Keratinocyte (primary cell): ENCODE measurements around the gene CHID1. TPM values are rescaled to one million over a fixed set of nuclear protein-coding genes. Genes with fewer than 3 reads are reported as not detected.

ENCODE experiments used
- DNase-seq: peaks from one replicate; pipeline ENCODE4 v3.0.0-alpha.2; 2011; ENCODE audit warnings: low read depth, missing footprints, low spot score
- FAIRE-seq: peaks from 2 replicates; lab custom pipeline; 2011; peaks lifted over from hg19 to GRCh38; lab: Jason Lieb, UNC
- H2AFZ ChIP-seq: 2 replicates; pipeline ENCODE4 v1.6.0; 2012; ENCODE audit warnings: low read length, control low read depth, inconsistent platforms; ENCODE audit not compliant: control insufficient read depth
- H3K27ac ChIP-seq: 2 replicates; pipeline ENCODE4 v1.5.1; 2011; ENCODE audit warnings: low read length; ENCODE audit not compliant: control insufficient read depth, insufficient read depth
- H3K27me3 ChIP-seq: 3 replicates; pipeline ENCODE4 v1.6.0; 2011; ENCODE audit warnings: low read length; ENCODE audit not compliant: control insufficient read depth, insufficient read depth; ENCODE audit errors: extremely low read depth
- H3K36me3 ChIP-seq, 2 experiments: 2 replicates in 1 of 2; 3 replicates in 1 of 2; pipeline ENCODE4 v1.5.1; 2011; ENCODE audit warnings: low read length in 2 of 2, mild to moderate bottlenecking in 1 of 2; ENCODE audit not compliant: control insufficient read depth in 2 of 2, insufficient read depth in 2 of 2; ENCODE audit errors: extremely low read depth in 1 of 2
- H3K4me1 ChIP-seq: 3 replicates; pipeline ENCODE4 v1.5.1; 2011; ENCODE audit warnings: low read length; ENCODE audit not compliant: control insufficient read depth, insufficient read depth; ENCODE audit errors: extremely low read depth
- H3K4me2 ChIP-seq: 3 replicates; pipeline ENCODE4 v1.6.0; 2011; ENCODE audit warnings: low read depth, low read length; ENCODE audit not compliant: control insufficient read depth, insufficient read depth; ENCODE audit errors: extremely low read depth
- H3K4me3 ChIP-seq, 3 experiments: fragments of 200-600 bp in 1 of 3; sonication (generic) in 1 of 3; 2 replicates in 2 of 3; 3 replicates in 1 of 3; pipeline ENCODE4 v1.5.1; 2011 to 2016; ENCODE audit warnings: low read length in 3 of 3, mild to moderate bottlenecking in 3 of 3, control low read depth in 2 of 3, inconsistent platforms in 1 of 3, low read depth in 1 of 3, mixed read lengths in 1 of 3, mixed run types in 1 of 3, moderate library complexity in 1 of 3; ENCODE audit not compliant: control insufficient read depth in 2 of 3, insufficient read depth in 2 of 3; ENCODE audit errors: extremely low read depth in 1 of 3
- H3K79me2 ChIP-seq: 2 replicates; pipeline ENCODE4 v1.6.0; 2012; ENCODE audit warnings: low read length; ENCODE audit not compliant: control insufficient read depth, insufficient read depth
- H3K9ac ChIP-seq: 3 replicates; pipeline ENCODE4 v1.6.0; 2011; ENCODE audit warnings: low read length; ENCODE audit not compliant: control insufficient read depth, insufficient read depth; ENCODE audit errors: extremely low read depth
- H3K9me1 ChIP-seq: 3 replicates; pipeline ENCODE4 v1.6.0; 2011; ENCODE audit warnings: low read length; ENCODE audit not compliant: control insufficient read depth, insufficient read depth; ENCODE audit errors: extremely low read depth
- H3K9me3 ChIP-seq: 2 replicates; pipeline ENCODE4 v1.5.1; 2012; ENCODE audit warnings: low read depth, low read length; ENCODE audit not compliant: control insufficient read depth
- H4K20me1 ChIP-seq: 3 replicates; pipeline ENCODE4 v1.6.0; 2011; ENCODE audit warnings: low read length; ENCODE audit not compliant: control insufficient read depth, insufficient read depth; ENCODE audit errors: extremely low read depth
- EZH2 ChIP-seq: IDR thresholded peaks from one replicate; pipeline ENCODE4 v1.6.1; 2012; ENCODE audit warnings: inconsistent platforms, mild to moderate bottlenecking, low read length, moderate library complexity
- dilution Hi-C: fragments of 300-500 bp; cut with MboI; formaldehyde crosslinking; loops from one replicate; pipeline ENCODE4 v1.7.0; 2020; ENCODE audit warnings: low sequenced_read_pairs; ENCODE audit not compliant: extremely low pct_ligation_motif_present
- polyA plus RNA-seq, 5 experiments: library from polyadenylated mRNA; depleted of rRNA in 3 of 5; stranded (reverse) in 3 of 5; stranded (forward) in 1 of 5; unstranded in 1 of 5; fragments of >200 nt; gene quantifications; 1 replicate in 1 of 5; 2 replicates in 3 of 5; 3 replicates in 1 of 5; pipeline versions ENCODE4 v1.2.1 to v1.2.3, GENCODE V29; 2011 to 2012; ENCODE audit warnings: missing spikeins in 2 of 5, low read depth in 1 of 5, low replicate concordance in 1 of 5
- TF ChIP-seq, protein P1 (sequence below), 3 experiments: IDR thresholded peaks in 1 of 3; conservative IDR thresholded peaks in 1 of 3; optimal IDR thresholded peaks in 1 of 3; 2 replicates in 2 of 3; 3 replicates in 1 of 3; pipeline versions ENCODE3 to v1.5.1; 2011; ENCODE audit warnings: low read length in 3 of 3, mild to moderate bottlenecking in 3 of 3, moderate library complexity in 2 of 3, control low read depth in 1 of 3, inconsistent platforms in 1 of 3; ENCODE audit not compliant: insufficient read depth in 2 of 3; ENCODE audit errors: extremely low read depth in 1 of 3

The CHID1 gene
- polyA plus RNA-seq, 1 donor (not counting 4 experiments of a cell fraction or from before 2014, with no cell fraction given) = 23.0 TPM

DNA sequence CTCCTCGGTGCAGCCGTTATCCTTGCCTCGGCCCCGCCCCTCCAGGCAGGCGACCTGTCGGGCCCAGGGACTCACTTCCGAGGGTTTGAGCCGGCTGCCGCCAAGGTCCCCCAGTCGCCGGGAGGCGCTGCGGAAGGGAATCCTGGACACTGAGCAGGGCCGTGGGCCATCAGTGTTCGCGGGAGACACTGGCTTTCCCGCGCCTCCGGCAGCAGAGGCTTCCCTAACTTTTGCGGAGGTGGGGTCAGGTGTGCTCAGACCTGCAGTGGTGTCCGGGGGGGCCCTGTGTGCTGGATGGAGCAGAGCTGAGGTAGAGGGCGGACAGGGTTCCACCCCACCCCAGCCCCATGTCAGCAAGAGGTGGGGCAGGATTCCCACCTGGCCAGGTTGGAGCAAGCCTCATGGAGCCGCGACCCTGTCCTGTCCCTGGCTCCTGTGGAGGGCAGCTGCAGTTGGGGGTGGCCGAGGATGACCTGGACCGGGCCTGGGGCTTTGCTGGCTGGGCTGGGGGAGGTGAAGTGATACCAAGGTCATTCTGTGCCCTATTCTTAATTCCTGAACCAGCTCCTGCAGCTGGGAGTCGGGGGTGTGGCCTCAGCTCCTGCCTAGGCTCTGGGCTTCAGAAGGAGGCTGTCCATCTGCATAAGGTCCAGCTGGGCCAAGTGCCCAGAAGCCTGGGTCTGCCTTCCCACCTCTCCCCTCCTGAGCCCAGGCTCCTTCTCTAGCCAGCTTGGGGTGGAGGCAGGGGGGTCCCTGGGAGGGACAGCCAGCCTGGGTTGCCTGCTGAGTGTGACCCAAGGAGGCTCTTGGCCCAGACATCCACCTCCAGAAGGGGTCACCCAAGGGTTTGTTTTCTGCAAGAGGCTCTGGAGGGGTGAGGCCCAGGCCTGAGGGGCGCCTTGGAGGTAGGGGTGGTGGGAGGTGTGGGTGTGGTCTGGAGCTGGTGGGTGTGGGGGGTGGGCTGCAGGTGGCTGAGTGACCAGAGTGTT lies 59.5 kb downstream of the CHID1 start:
- H3K4me3 ChIP-seq = no peak overlapping the region
- peaks cover 4 to 6% of the 10 kb centered on the region in 2 experiments for H3K36me3 ChIP-seq
- H3K27me3 ChIP-seq = no peaks in the 10 kb centered on the region
- H3K9me1 ChIP-seq = peaks cover 5% of the 10 kb centered on the region
- no peaks in the 10 kb centered on the region for H3K9me3 ChIP-seq
- peaks cover 8% of the 10 kb centered on the region for H4K20me1 ChIP-seq
- no peak overlapping the region for H3K27ac ChIP-seq
- no peak overlapping the region for H2AFZ ChIP-seq
- TF ChIP-seq, protein P1, sequence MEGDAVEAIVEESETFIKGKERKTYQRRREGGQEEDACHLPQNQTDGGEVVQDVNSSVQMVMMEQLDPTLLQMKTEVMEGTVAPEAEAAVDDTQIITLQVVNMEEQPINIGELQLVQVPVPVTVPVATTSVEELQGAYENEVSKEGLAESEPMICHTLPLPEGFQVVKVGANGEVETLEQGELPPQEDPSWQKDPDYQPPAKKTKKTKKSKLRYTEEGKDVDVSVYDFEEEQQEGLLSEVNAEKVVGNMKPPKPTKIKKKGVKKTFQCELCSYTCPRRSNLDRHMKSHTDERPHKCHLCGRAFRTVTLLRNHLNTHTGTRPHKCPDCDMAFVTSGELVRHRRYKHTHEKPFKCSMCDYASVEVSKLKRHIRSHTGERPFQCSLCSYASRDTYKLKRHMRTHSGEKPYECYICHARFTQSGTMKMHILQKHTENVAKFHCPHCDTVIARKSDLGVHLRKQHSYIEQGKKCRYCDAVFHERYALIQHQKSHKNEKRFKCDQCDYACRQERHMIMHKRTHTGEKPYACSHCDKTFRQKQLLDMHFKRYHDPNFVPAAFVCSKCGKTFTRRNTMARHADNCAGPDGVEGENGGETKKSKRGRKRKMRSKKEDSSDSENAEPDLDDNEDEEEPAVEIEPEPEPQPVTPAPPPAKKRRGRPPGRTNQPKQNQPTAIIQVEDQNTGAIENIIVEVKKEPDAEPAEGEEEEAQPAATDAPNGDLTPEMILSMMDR (optimal IDR thresholded peaks at IDR 0.05 in 1 of 3, IDR thresholded peaks at IDR 0.05 in 1 of 3, conservative IDR thresholded peaks at IDR 0.05 in 1 of 3; ENCODE audit: extremely low read depth in 1 of 3, insufficient read depth in 2 of 3, low read length in 3 of 3) = no peak
- TF ChIP-seq EZH2 = no peak
- peaks cover 27% of the 10 kb centered on the region for H3K4me1 ChIP-seq
- no peak overlapping the region for H3K9ac ChIP-seq
- dilution Hi-C loops = no loop called here
- FAIRE-seq = no peak
- no peak for DNase-seq
- peaks cover 10% of the 10 kb centered on the region for H3K79me2 ChIP-seq
- H3K4me2 ChIP-seq = no peak overlapping the region

DNA sequence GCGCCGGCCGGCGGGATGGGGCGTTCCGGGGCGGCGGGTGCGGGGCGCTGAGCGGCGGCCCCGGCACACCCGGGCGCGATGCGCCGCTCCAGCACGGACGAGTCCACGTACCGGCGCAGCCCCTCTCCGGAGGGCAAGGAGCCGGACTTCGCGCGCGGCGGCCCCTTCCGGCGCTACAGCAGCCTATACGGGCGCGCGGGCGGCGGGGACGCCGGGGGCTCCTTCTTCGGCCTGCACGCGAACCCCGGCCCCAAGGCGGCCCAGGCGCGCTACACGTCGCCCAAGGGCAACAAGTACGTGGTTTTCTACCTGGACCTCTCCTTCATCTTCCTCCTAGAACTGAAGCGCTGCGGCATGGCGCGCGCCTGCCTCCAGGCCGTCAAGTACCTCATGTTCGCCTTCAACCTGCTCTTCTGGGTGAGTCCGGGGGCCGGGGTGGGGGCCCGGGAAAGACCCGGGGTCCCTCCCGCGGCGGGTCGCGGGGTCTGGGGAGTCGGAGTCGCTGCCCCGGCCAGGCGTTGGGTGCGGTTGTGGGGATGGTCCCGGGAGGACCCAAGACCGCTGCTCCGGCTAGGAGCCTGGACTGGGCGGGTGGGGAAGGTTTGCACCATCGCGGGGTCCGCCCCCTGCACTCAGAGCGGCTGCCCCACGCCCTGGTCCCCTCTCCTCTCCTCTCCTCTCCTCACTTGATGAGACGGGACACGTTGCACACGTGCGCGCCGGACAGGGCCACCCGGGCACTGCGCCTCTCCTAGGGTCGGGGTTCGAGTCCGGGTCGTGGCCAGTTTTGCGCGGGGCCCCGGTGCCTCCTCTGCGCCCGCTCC lies 60.4 kb downstream of the CHID1 start:
- H3K9ac ChIP-seq = no peak overlapping the region
- TF ChIP-seq EZH2 = no peak
- TF ChIP-seq, protein P1 (optimal IDR thresholded peaks at IDR 0.05 in 1 of 3, IDR thresholded peaks at IDR 0.05 in 1 of 3, conservative IDR thresholded peaks at IDR 0.05 in 1 of 3; ENCODE audit: extremely low read depth in 1 of 3, insufficient read depth in 2 of 3, low read length in 3 of 3) = no peak
- peaks cover 7% of the 10 kb centered on the region for H4K20me1 ChIP-seq
- no peak overlapping the region for H3K4me2 ChIP-seq
- H3K9me3 ChIP-seq = no peaks in the 10 kb centered on the region
- no peak overlapping the region for H2AFZ ChIP-seq
- dilution Hi-C loops = no loop called here
- DNase-seq (no peak), FAIRE-seq (no peak)
- H3K4me1 ChIP-seq = peaks cover 36% of the 10 kb centered on the region
- H3K79me2 ChIP-seq = peaks cover 14% of the 10 kb centered on the region
- peaks cover 5% of the 10 kb centered on the region for H3K9me1 ChIP-seq
- peaks cover 3 to 4% of the 10 kb centered on the region in 2 experiments for H3K36me3 ChIP-seq
- H3K4me3 ChIP-seq = no peak overlapping the region
- no peaks in the 10 kb centered on the region for H3K27me3 ChIP-seq
- no peak overlapping the region for H3K27ac ChIP-seq
